ENCODE results near the gene PRDM7.

Gene PRDM7

GRCh38 chr16:90047714-90048346, 29.3 kb downstream of the PRDM7 start:
- H3K36me3 ChIP-seq = no peaks in the 10 kb centered on the region
- DNase-seq = no peak
- H3K27ac ChIP-seq = no peak overlapping the region
- no peaks in the 10 kb centered on the region for H3K27me3 ChIP-seq (ENCODE audit: insufficient read depth, low read depth, severe bottlenecking)
- no peak for TF ChIP-seq CTCF (IDR thresholded peaks at IDR 0.05; ENCODE audit: low read depth, low read length)
- no peak overlapping the region for H3K4me3 ChIP-seq (ENCODE audit: low read depth, low read length)
- no peaks in the 10 kb centered on the region for H3K9me3 ChIP-seq (ENCODE audit: severe bottlenecking)

GRCh38 chr16:90046971-90047713, 30.0 kb downstream of the PRDM7 start:
- no peaks in the 10 kb centered on the region for H3K27me3 ChIP-seq (ENCODE audit: insufficient read depth, low read depth, severe bottlenecking)
- H3K36me3 ChIP-seq = no peaks in the 10 kb centered on the region
- no peak overlapping the region for H3K4me3 ChIP-seq (ENCODE audit: low read depth, low read length)
- H3K9me3 ChIP-seq (ENCODE audit: severe bottlenecking) = no peaks in the 10 kb centered on the region
- TF ChIP-seq CTCF (IDR thresholded peaks at IDR 0.05; ENCODE audit: low read depth, low read length) = no peak
- no peak overlapping the region for H3K27ac ChIP-seq
- no peak for DNase-seq

- Histone ChIP-seq H3K9me3 (ENCODE audit: severe bottlenecking) (no peaks in the 10 kb centered on the region), H3K27me3 (ENCODE audit: insufficient read depth, low read depth, severe bottlenecking) (no peaks in the 10 kb centered on the region), H3K4me3 (ENCODE audit: low read depth, low read length) (no peak overlapping the region), H3K36me3 (no peaks in the 10 kb centered on the region), H3K27ac (no peak overlapping the region)
- no peak for DNase-seq
- TF ChIP-seq CTCF (IDR thresholded peaks at IDR 0.05; ENCODE audit: low read depth, low read length) = no peak
Measured at GRCh38 chr16:90046122-90046970, 30.8 kb downstream of the PRDM7 start.

GRCh38 chr16:90044111-90044551, 33.0 kb downstream of the PRDM7 start:
- no peak for DNase-seq
- no peaks in the 10 kb centered on the region for H3K36me3 ChIP-seq
- no peaks in the 10 kb centered on the region for H3K27me3 ChIP-seq (ENCODE audit: insufficient read depth, low read depth, severe bottlenecking)
- H3K9me3 ChIP-seq (ENCODE audit: severe bottlenecking) = no peaks in the 10 kb centered on the region
- TF ChIP-seq CTCF (IDR thresholded peaks at IDR 0.05; ENCODE audit: low read depth, low read length) = no peak
- no peak overlapping the region for H3K4me3 ChIP-seq (ENCODE audit: low read depth, low read length)
- no peak overlapping the region for H3K27ac ChIP-seq

GRCh38 chr16:90043526-90043925, 33.6 kb downstream of the PRDM7 start:
- Histone ChIP-seq H3K27ac (no peak overlapping the region), H3K4me3 (ENCODE audit: low read depth, low read length) (no peak overlapping the region), H3K27me3 (ENCODE audit: insufficient read depth, low read depth, severe bottlenecking) (no peaks in the 10 kb centered on the region), H3K36me3 (no peaks in the 10 kb centered on the region), H3K9me3 (ENCODE audit: severe bottlenecking) (no peaks in the 10 kb centered on the region)
- no peak for DNase-seq
- no peak for TF ChIP-seq CTCF (IDR thresholded peaks at IDR 0.05; ENCODE audit: low read depth, low read length)

Data from WERI-Rb-1 (cell line).